ENCODE measurements around the gene HILPDA.
"Not testable (repeated sequence)": the region's sequence is repeated elsewhere in the genome, so short reads cannot be mapped to it uniquely, and the experiment has no call there.

HILPDA gene

DNA sequence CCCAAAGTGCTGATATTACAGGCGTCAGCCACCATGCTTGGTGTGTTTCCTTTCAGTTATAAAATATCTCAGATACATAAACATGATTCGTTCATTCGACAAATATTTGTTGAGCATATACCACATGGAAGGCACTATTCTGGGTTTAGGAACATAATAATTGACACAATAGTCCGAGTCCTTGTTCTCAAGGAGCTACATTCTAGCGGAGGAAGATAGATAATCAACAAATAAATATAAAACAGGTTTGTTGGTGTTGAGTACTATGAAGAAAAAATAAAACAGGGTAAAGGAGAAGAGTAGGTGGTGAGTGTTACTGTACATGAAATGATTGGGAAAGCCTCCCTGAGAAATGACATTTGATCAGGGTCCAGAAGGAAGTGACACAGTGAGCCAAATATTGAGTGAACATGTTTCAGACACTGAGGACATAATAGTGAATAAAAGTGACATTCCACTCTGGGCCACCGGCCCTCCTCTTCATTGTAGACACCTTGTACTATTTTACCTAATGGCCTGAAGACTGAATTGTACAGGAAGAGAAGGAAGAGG lies 6.9 kb upstream of the HILPDA start:
- Mint-ChIP-seq H3K27me3 (peaks cover 8% of the 10 kb centered on the region), H3K4me3 (no peak overlapping the region), H3K36me3 (ENCODE audit: low read depth) (no peaks in the 10 kb centered on the region), H3K9me3 (no peaks in the 10 kb centered on the region), H3K4me1 (ENCODE audit: low read depth) (peaks cover 58% of the 10 kb centered on the region), H3K27ac (no peak overlapping the region)

DNA sequence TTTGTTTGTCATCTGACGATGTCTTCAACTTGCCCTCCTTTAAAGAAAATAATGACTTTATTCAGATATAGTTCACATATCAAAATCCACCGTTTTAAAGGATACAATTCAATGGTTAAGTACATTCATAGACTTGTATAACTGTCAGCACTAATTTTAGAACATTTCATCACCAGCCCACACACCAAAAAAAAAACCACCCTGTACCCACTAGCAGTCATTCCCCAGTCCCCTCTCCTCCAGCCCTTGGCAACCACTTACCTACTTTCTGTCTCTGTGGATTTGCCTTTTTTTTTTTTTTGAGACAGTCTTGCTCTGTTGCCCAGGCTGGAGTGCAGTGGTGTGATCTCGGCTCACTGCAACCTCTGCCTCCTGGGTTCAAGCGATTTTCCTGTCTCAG lies 5.3 kb upstream of the HILPDA start:
- H3K4me3 Mint-ChIP-seq: peak overlapping the region; percentile 50
- H3K27ac Mint-ChIP-seq: peak overlapping the region; percentile 76
- H3K4me1 Mint-ChIP-seq (ENCODE audit: low read depth): peaks cover 66% of the 10 kb centered on the region
- peaks cover 8% of the 10 kb centered on the region for H3K27me3 Mint-ChIP-seq
- no peaks in the 10 kb centered on the region for H3K36me3 Mint-ChIP-seq (ENCODE audit: low read depth)
- no peaks in the 10 kb centered on the region for H3K9me3 Mint-ChIP-seq

GRCh38 chr7:128450913-128451312 lies 4.8 kb upstream of the HILPDA start:
- peaks cover 8% of the 10 kb centered on the region for H3K27me3 Mint-ChIP-seq
- peak overlapping the region; percentile 50 for H3K4me3 Mint-ChIP-seq
- H3K4me1 Mint-ChIP-seq (ENCODE audit: low read depth): peaks cover 68% of the 10 kb centered on the region

GRCh38 chr7:128452552-128452951 lies 3.1 kb upstream of the HILPDA start:
- peaks cover 8% of the 10 kb centered on the region for H3K27me3 Mint-ChIP-seq
- peak overlapping the region; percentile 43 for H3K27ac Mint-ChIP-seq
- H3K36me3 Mint-ChIP-seq (ENCODE audit: low read depth): peaks cover 14% of the 10 kb centered on the region

More at GRCh38 chr7:128450913-128451312, 4.8 kb upstream of the HILPDA start:
- Mint-ChIP-seq H3K36me3 (ENCODE audit: low read depth) (no peaks in the 10 kb centered on the region), H3K27ac (peak overlapping the region; percentile 71), H3K9me3 (no peaks in the 10 kb centered on the region)

DNA sequence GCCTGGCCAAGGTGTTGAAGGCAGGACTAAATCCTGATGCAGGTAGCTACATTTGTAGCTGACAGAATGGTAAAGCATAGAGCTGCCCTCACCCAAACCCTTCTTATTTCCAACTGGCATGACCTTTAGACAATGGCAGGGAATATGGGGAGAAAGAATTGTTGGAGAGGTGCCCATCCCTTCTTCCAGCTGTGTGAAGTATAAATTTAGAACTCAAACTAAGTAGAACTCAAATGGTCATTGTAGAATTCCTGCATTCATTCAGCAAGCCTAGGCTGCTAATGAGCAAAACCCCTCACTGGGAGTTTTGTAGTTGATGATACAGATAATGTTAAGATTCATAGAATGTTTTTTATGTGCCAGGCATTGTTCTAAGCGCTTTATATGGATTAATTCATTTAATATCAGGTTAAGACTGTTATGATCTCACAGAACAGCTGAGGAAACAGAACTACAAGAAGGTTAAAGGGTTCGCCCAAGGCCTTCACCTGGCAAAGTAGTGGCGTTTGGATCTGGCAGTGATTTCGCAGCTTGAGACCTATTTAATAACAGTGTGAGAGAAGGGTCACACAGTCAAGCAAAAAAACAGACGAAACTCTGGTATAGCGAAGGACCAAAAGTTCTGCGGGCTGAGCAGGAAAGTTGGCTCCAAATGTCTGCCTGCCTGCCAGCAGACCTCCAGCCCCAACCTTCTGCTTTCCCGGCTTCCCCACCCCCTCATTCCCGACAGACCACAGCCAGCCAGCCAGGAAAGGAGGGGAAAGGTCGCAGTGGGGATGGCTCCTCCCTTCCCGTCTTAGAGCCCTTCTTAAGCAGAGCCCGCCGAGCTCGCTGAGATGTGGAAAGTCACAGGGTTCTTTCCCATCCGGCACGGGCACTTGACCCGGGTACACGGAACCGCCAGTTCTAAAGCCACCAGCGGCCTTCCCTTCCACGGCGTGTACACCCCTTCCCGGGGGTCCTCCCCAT lies 1.6 kb upstream of the HILPDA start:
- peak overlapping the region; percentile 84 for H3K27ac Mint-ChIP-seq
- H3K9me3 Mint-ChIP-seq: no peaks in the 10 kb centered on the region
- peaks cover 28% of the 10 kb centered on the region for H3K36me3 Mint-ChIP-seq (ENCODE audit: low read depth)
- no peak overlapping the region for H3K4me3 Mint-ChIP-seq
- H3K27me3 Mint-ChIP-seq: peaks cover 6% of the 10 kb centered on the region
- H3K4me1 Mint-ChIP-seq (ENCODE audit: low read depth): peaks cover 78% of the 10 kb centered on the region

More at GRCh38 chr7:128452552-128452951, 3.1 kb upstream of the HILPDA start:
- Mint-ChIP-seq H3K9me3 (no peaks in the 10 kb centered on the region), H3K4me3 (peak overlapping the region; percentile 11), H3K4me1 (ENCODE audit: low read depth) (peaks cover 80% of the 10 kb centered on the region)

GRCh38 chr7:128454808-128455542 lies 703 bp upstream of the HILPDA start:
- Mint-ChIP-seq H3K9me3 (no peaks in the 10 kb centered on the region), H3K27me3 (peaks cover 5% of the 10 kb centered on the region), H3K4me3 (peak overlapping the region; percentile 95), H3K36me3 (ENCODE audit: low read depth) (peaks cover 36% of the 10 kb centered on the region), H3K27ac (peak overlapping the region; percentile 99), H3K4me1 (ENCODE audit: low read depth) (peaks cover 84% of the 10 kb centered on the region)

DNA sequence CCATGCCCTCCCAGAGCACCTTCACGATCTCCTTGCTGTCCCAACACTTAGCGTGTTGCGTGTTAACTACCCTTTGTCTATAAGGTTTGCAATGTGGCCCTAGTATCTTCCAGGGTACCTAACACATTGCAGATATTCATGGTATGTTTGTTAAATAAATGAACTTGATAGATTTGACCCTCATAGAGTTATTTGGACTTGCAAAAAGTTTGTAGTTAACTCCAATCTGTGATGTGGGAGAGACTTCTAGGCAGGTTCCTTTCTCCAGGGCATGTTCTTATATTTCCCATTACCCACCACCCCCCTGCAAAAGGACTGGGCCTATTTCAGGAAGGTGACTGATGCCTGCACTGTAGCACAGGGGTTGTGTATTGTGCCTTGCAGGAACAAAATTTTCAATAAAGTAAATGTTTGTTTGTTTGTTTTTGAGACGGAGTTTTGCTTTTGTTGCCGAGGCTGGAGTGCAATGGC lies 612 bp downstream of the HILPDA start:
- Mint-ChIP-seq H3K9me3 (no peaks in the 10 kb centered on the region), H3K4me1 (ENCODE audit: low read depth) (peaks cover 73% of the 10 kb centered on the region), H3K27me3 (peaks cover 3% of the 10 kb centered on the region), H3K27ac (peak overlapping the region; percentile 92), H3K36me3 (ENCODE audit: low read depth) (peaks cover 37% of the 10 kb centered on the region), H3K4me3 (peak overlapping the region; percentile 95)

DNA sequence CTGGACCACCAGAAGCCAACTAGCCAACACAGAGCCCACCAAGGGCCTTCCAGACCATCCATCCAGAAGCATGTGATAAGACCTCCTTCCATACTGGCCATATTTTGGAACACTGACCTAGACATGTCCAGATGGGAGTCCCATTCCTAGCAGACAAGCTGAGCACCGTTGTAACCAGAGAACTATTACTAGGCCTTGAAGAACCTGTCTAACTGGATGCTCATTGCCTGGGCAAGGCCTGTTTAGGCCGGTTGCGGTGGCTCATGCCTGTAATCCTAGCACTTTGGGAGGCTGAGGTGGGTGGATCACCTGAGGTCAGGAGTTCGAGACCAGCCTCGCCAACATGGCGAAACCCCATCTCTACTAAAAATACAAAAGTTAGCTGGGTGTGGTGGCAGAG lies 1.7 kb downstream of the HILPDA start:
- not testable (repeated sequence) for H3K27me3 Mint-ChIP-seq, H3K9me3 Mint-ChIP-seq
- H3K4me1 Mint-ChIP-seq (ENCODE audit: low read depth): peaks cover 62% of the 10 kb centered on the region
- peaks cover 41% of the 10 kb centered on the region for H3K36me3 Mint-ChIP-seq (ENCODE audit: low read depth)
- peak overlapping the region; percentile 92 for H3K27ac Mint-ChIP-seq
- peak overlapping the region; percentile 95 for H3K4me3 Mint-ChIP-seq

DNA sequence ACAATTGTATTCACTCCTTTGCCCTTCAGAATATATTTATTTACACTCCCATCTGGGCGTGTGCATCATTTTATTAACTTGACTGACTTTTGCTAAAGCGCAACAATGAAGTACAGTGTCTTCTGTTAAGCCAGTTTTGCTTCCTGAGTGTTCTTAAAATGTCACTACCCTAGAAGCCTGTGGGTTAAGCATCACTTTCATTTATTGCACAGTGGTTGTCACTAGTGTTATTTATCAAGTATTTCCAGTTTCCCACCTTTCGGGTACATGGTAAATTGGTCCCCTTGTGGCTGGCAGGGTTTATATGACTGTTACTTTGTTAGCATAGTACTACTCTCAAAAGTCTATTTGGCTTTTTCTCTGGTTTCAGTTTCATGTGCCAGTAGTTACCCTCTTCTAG lies 3.3 kb downstream of the HILPDA start:
- Mint-ChIP-seq H3K4me3 (peak overlapping the region; percentile 95), H3K4me1 (ENCODE audit: low read depth) (peaks cover 50% of the 10 kb centered on the region)

GRCh38 chr7:128459394-128459878 lies 3.8 kb downstream of the HILPDA start:
- Mint-ChIP-seq H3K4me1 (ENCODE audit: low read depth) (peaks cover 45% of the 10 kb centered on the region), H3K36me3 (ENCODE audit: low read depth) (peaks cover 54% of the 10 kb centered on the region), H3K27me3 (no peaks in the 10 kb centered on the region), H3K9me3 (no peaks in the 10 kb centered on the region), H3K4me3 (peak overlapping the region; percentile 75), H3K27ac (peak overlapping the region; percentile 91)

More for the DNA sequence above, 3.3 kb downstream of the HILPDA start:
- Mint-ChIP-seq H3K9me3 (no peaks in the 10 kb centered on the region), H3K36me3 (ENCODE audit: low read depth) (peaks cover 50% of the 10 kb centered on the region), H3K27me3 (no peaks in the 10 kb centered on the region), H3K27ac (peak overlapping the region; percentile 92)

- peaks cover 49% of the 10 kb centered on the region for H3K36me3 Mint-ChIP-seq (ENCODE audit: low read depth)
Observed at GRCh38 chr7:128462460-128462859, 6.8 kb downstream of the HILPDA start.

DNA sequence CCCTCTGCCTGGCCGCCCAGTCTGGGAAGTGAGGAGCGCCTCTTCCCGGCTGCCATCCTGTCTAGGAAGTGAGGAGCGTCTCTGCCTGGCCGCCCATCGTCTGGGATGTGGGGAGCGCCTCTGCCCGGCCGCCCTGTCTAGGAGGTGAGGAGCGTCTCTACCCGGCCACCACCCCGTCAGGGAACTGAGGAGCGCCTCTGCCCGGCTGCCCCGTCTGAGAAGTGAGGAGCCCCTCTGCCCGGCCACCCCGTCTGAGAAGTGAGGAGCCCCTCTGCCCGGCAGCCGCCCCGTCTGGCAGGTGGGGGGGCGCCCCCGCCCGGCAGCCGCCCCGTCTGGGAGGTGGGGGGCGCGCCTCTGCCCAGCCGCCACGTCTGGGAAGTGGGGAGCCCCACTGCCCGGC lies 7.7 kb downstream of the HILPDA start:
- H3K9me3 Mint-ChIP-seq, H3K27ac Mint-ChIP-seq, H3K27me3 Mint-ChIP-seq, H3K4me3 Mint-ChIP-seq: not testable (repeated sequence)
- Mint-ChIP-seq H3K36me3 (ENCODE audit: low read depth) (peaks cover 48% of the 10 kb centered on the region), H3K4me1 (ENCODE audit: low read depth) (peaks cover 17% of the 10 kb centered on the region)

More at GRCh38 chr7:128462460-128462859, 6.8 kb downstream of the HILPDA start:
- Mint-ChIP-seq H3K4me3 (no peak overlapping the region), H3K27ac (no peak overlapping the region), H3K27me3 (no peaks in the 10 kb centered on the region), H3K4me1 (ENCODE audit: low read depth) (peaks cover 25% of the 10 kb centered on the region), H3K9me3 (no peaks in the 10 kb centered on the region)

- Mint-ChIP-seq H3K36me3 (ENCODE audit: low read depth) (peaks cover 44% of the 10 kb centered on the region), H3K4me1 (ENCODE audit: low read depth) (peaks cover 11% of the 10 kb centered on the region)
- H3K27me3 Mint-ChIP-seq, H3K4me3 Mint-ChIP-seq, H3K9me3 Mint-ChIP-seq, H3K27ac Mint-ChIP-seq: not testable (repeated sequence)
Observed at GRCh38 chr7:128463933-128464332, 8.3 kb downstream of the HILPDA start.

- peaks cover 34% of the 10 kb centered on the region for H3K36me3 Mint-ChIP-seq (ENCODE audit: low read depth)
- H3K27ac Mint-ChIP-seq; H3K27me3 Mint-ChIP-seq; H3K9me3 Mint-ChIP-seq; H3K4me1 Mint-ChIP-seq (ENCODE audit: low read depth); H3K4me3 Mint-ChIP-seq: not testable (repeated sequence)
Observed at GRCh38 chr7:128466871-128467270, 11.2 kb downstream of the HILPDA start.
